ENCODE measurements around the gene SNAP91. TPM values are rescaled to one million over a fixed set of nuclear protein-coding genes. Genes with fewer than 3 reads are reported as not detected.

The SNAP91 gene
- total and polyA plus RNA-seq, 2 of the 8 experiments (the other 6 are each of a cell fraction or from before 2014, with no cell fraction given), result 1.3 to 1.5 TPM

- no peak for TF ChIP-seq TCF12 (IDR thresholded peaks at IDR 0.05; ENCODE audit: low read depth, low read length)
Measured at GRCh38 chr6:83717809-83718208, 8.9 kb upstream of the SNAP91 start (continued).

GRCh38 chr6:83711958-83712357 lies 3.1 kb upstream of the SNAP91 start:
- H2BK12ac ChIP-seq (ENCODE audit: low read depth, low read length), result no peak overlapping the region
- peaks cover 6 to 26% (median 20%) of the 10 kb centered on the region in 4 experiments for H3K27me3 ChIP-seq (replicated peaks in 1 of 4; ENCODE audit: control insufficient read depth in 3 of 4, extremely low read depth in 1 of 4, insufficient read depth in 3 of 4, low read length in 3 of 4)
- H3K23me2 ChIP-seq (ENCODE audit: low read depth, low read length), result peaks cover 14% of the 10 kb centered on the region; the same call in 1 of the 2 replicates
- ChIA-PET POLR2A (ENCODE audit: partially characterized antibody) (no interaction called here), CTCF (ENCODE audit: partially characterized antibody) (no interaction called here)
- no peaks in the 10 kb centered on the region for H3K79me1 ChIP-seq (ENCODE audit: low read depth, low read length)
- no peak overlapping the region for H2BK5ac ChIP-seq (ENCODE audit: low read depth, low read length)
- DNase-seq (ENCODE audit: low read depth in 1 of 2, low spot score in 2 of 2), result no peak
- no peak overlapping the region for H3K9ac ChIP-seq (replicated peaks in 1 of 4; ENCODE audit: extremely low read depth in 1 of 4, low read depth in 3 of 4, low read length in 3 of 4)
- H2BK120ac ChIP-seq (replicated peaks; ENCODE audit: low read depth, low read length), result no peak overlapping the region
- no peak overlapping the region for H3K23ac ChIP-seq (ENCODE audit: insufficient read length)
- H3K56ac ChIP-seq (replicated peaks; ENCODE audit: insufficient read length, low read depth, low read length), result no peak overlapping the region
- no peak for TF ChIP-seq CREB1 (IDR thresholded peaks at IDR 0.05)
- no peak overlapping the region for H4K5ac ChIP-seq (ENCODE audit: insufficient read length, low read depth, low read length)
- H4K20me1 ChIP-seq (replicated peaks in 1 of 2; ENCODE audit: control insufficient read depth in 1 of 2, insufficient read depth in 2 of 2, low read length in 2 of 2), result no peaks in the 10 kb centered on the region
- no peak overlapping the region for H2AK5ac ChIP-seq (ENCODE audit: low read depth, low read length)
- H3K18ac ChIP-seq (ENCODE audit: extremely low read depth, low read length), result no peak overlapping the region
- no peak overlapping the region for H2AFZ ChIP-seq (ENCODE audit: low read length)
- H3K4ac ChIP-seq (replicated peaks; ENCODE audit: insufficient read length, low read depth, low read length), result no peak overlapping the region
- H4K91ac ChIP-seq (replicated peaks; ENCODE audit: insufficient read length, low read length), result no peak overlapping the region
- H2BK15ac ChIP-seq (ENCODE audit: low read length), result no peak overlapping the region
- H3K4me1 ChIP-seq (replicated peaks in 1 of 4; ENCODE audit: control insufficient read depth in 3 of 4, insufficient read depth in 4 of 4, low read length in 3 of 4), result peaks cover 0 to 2% (median under 1%) of the 10 kb centered on the region in 4 experiments; a peak in 1 of 7 replicates
- no peak overlapping the region for H3K27ac ChIP-seq (ENCODE audit: low read depth, low read length)
- no peaks in the 10 kb centered on the region for H3K36me3 ChIP-seq (ENCODE audit: control insufficient read depth in 2 of 4, insufficient read depth in 4 of 4, low read length in 3 of 4)
- no peaks in the 10 kb centered on the region for H3K9me3 ChIP-seq (ENCODE audit: insufficient read depth in 2 of 2, low read depth in 1 of 2, low read length in 1 of 2)
- no peak overlapping the region for H2BK20ac ChIP-seq (ENCODE audit: low read length)
- no peak overlapping the region for H3K14ac ChIP-seq (ENCODE audit: insufficient read length)
- H3K4me2 ChIP-seq (ENCODE audit: insufficient read depth in 1 of 2, low read depth in 2 of 2, low read length in 2 of 2), result no peak overlapping the region
- FAIRE-seq, result no peak
- no peaks in the 10 kb centered on the region for H3K79me2 ChIP-seq (ENCODE audit: control insufficient read depth in 1 of 2, insufficient read depth in 2 of 2, low read length in 2 of 2)
- no peak overlapping the region for H3K4me3 ChIP-seq (ENCODE audit: extremely low read depth in 1 of 4, insufficient read depth in 2 of 4, low read depth in 3 of 4, low read length in 4 of 4)
- no peak overlapping the region for H4K8ac ChIP-seq (ENCODE audit: extremely low read depth, insufficient read depth, low read length)
